Activated T-cell treated with anti-CD3 and anti-CD28 coated beads, Interleukin-2, amount 50 U/mL, for 4 hours (primary cell): ENCODE measurements around the gene HPSE2. TPM values are rescaled to one million over a fixed set of nuclear protein-coding genes. Genes with fewer than 3 reads are reported as not detected.
"Not testable (repeated sequence)": the region's sequence is repeated elsewhere in the genome, so short reads cannot be mapped to it uniquely, and the experiment has no call there.

ENCODE experiments used
- ATAC-seq, 2 donors: fragments of 200-7000 bp; cut with Tn5 transposase; one replicate each; pipeline ENCODE4 v1.10.0; 2021
- DNase-seq: peaks from one replicate; pipeline ENCODE4 v3.0.0-alpha.2; 2020
- H3K27me3 Mint-ChIP-seq: one replicate; pipeline ENCODE4 v1.8.0; 2021; ENCODE audit warnings: low read depth, mixed read lengths
- H3K36me3 Mint-ChIP-seq: one replicate; pipeline ENCODE4 v1.8.0; 2022; ENCODE audit warnings: mixed read lengths; ENCODE audit not compliant: insufficient read depth
- H3K4me1 Mint-ChIP-seq: one replicate; pipeline ENCODE4 v1.8.0; 2021; ENCODE audit warnings: low read depth, mixed read lengths
- H3K4me3 Mint-ChIP-seq: one replicate; pipeline ENCODE4 v1.8.0; 2021; ENCODE audit warnings: mild to moderate bottlenecking, moderate library complexity, mixed read lengths
- H3K9me3 Mint-ChIP-seq: one replicate; pipeline ENCODE4 v1.8.0; 2021; ENCODE audit warnings: mixed read lengths
- total RNA-seq, 3 donors: library from RNA; stranded (reverse); gene quantifications; one replicate each; pipeline ENCODE4 v1.2.1, GENCODE V29; 2021

Gene HPSE2
- total RNA-seq, 3 donors from 2014 or later, result not detected

DNA sequence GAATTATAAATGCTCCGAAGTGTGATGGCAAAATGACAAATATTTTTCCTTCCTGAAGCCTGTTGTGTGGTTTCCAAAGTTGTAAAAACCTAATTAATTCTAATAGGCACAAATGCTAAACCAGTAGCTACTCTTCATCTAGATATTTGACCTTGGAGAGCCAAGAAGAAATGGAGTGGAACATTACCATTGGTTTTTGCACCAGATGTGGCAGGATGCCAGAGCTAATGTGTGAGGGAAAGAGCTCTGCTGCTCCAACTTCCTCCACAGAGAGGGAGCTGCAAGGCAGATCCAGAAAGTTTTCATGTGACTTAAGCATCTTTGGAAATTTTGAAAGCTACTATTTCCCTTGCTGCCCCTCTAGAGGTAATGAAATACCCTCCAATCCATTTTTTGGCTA lies 723.8 kb downstream of the HPSE2 start:
- Mint-ChIP-seq H3K4me1 (no peaks in the 10 kb centered on the region), H3K4me3 (no peak overlapping the region), H3K27me3 (peaks cover 15% of the 10 kb centered on the region), H3K9me3 (no peaks in the 10 kb centered on the region), H3K36me3 (no peaks in the 10 kb centered on the region)
- DNase-seq (no peak), ATAC-seq (no peak)

- ATAC-seq (no peak), DNase-seq (no peak)
- Mint-ChIP-seq H3K4me3 (no peak overlapping the region), H3K4me1 (no peaks in the 10 kb centered on the region), H3K36me3 (no peaks in the 10 kb centered on the region), H3K27me3 (peaks cover 8% of the 10 kb centered on the region), H3K9me3 (no peaks in the 10 kb centered on the region)
Observed at GRCh38 chr10:98510412-98510995, 725.1 kb downstream of the HPSE2 start.

GRCh38 chr10:98509745-98510144 lies 725.9 kb downstream of the HPSE2 start:
- no peak for DNase-seq
- H3K4me1 Mint-ChIP-seq, result no peaks in the 10 kb centered on the region
- no peak overlapping the region for H3K4me3 Mint-ChIP-seq
- no peaks in the 10 kb centered on the region for H3K9me3 Mint-ChIP-seq
- H3K27me3 Mint-ChIP-seq, result peaks cover 8% of the 10 kb centered on the region
- no peak for ATAC-seq
- no peaks in the 10 kb centered on the region for H3K36me3 Mint-ChIP-seq

DNA sequence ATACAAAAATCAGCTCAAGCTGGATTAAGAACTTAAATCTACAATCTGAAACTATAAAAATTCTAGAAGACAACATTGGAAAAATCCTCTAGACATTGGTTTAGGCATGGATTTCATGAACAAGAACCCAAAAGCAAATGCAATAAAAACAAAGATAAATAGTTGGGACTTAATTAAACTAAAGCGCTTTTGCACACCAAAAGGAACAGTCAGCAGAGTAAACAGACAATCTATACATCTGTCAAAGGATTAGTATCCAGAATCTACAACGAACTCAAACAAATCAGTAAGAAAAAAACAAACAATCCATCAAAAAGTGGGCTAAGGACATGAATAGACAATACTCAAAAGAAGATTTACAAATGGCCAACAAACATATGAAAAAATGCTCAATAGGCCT lies 733.1 kb downstream of the HPSE2 start:
- H3K36me3 Mint-ChIP-seq, H3K9me3 Mint-ChIP-seq, H3K4me3 Mint-ChIP-seq, H3K4me1 Mint-ChIP-seq, DNase-seq, ATAC-seq: not testable (repeated sequence)
- H3K27me3 Mint-ChIP-seq, result peaks cover 17% of the 10 kb centered on the region

GRCh38 chr10:98492763-98493162 lies 742.9 kb downstream of the HPSE2 start:
- ATAC-seq (no peak), DNase-seq (no peak)
- peaks cover 18% of the 10 kb centered on the region for H3K9me3 Mint-ChIP-seq
- no peaks in the 10 kb centered on the region for H3K36me3 Mint-ChIP-seq
- H3K27me3 Mint-ChIP-seq, result peaks cover 14% of the 10 kb centered on the region
- no peak overlapping the region for H3K4me3 Mint-ChIP-seq
- H3K4me1 Mint-ChIP-seq, result no peaks in the 10 kb centered on the region

- H3K4me1 Mint-ChIP-seq, result no peaks in the 10 kb centered on the region
- no peak overlapping the region for H3K4me3 Mint-ChIP-seq
- H3K36me3 Mint-ChIP-seq, result no peaks in the 10 kb centered on the region
- H3K27me3 Mint-ChIP-seq, result peaks cover 13% of the 10 kb centered on the region
- ATAC-seq (no peak), DNase-seq (no peak)
- H3K9me3 Mint-ChIP-seq, result peaks cover 4% of the 10 kb centered on the region
Observed at GRCh38 chr10:98489561-98490481, 745.8 kb downstream of the HPSE2 start.

GRCh38 chr10:98488669-98489430 lies 746.8 kb downstream of the HPSE2 start:
- Mint-ChIP-seq H3K36me3 (no peaks in the 10 kb centered on the region), H3K4me3 (no peak overlapping the region), H3K4me1 (no peaks in the 10 kb centered on the region), H3K27me3 (peaks cover 15% of the 10 kb centered on the region), H3K9me3 (no peaks in the 10 kb centered on the region)
- ATAC-seq (no peak), DNase-seq (no peak)

DNA sequence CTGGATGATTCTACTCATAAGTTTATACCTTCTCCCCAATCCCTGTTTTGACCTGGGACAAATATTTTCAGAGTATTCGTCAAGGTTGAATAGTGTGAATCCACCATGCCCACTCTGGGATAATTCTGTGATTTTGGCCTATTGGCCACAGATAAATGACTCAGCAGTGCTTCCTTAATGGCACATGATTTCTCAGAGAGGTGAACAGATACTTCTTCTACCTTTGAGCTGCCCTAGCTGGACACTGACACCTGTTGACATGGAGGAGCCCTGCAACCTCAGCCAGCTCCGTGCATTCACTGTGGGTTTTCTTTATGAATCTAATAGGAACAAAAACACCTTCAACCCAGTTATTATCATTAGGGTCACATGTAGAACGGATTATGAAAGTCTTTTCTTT lies 748.0 kb downstream of the HPSE2 start:
- Mint-ChIP-seq H3K9me3 (peaks cover 4% of the 10 kb centered on the region), H3K27me3 (peaks cover 15% of the 10 kb centered on the region), H3K36me3 (no peaks in the 10 kb centered on the region), H3K4me1 (no peaks in the 10 kb centered on the region), H3K4me3 (no peak overlapping the region)
- ATAC-seq (no peak), DNase-seq (no peak)

DNA sequence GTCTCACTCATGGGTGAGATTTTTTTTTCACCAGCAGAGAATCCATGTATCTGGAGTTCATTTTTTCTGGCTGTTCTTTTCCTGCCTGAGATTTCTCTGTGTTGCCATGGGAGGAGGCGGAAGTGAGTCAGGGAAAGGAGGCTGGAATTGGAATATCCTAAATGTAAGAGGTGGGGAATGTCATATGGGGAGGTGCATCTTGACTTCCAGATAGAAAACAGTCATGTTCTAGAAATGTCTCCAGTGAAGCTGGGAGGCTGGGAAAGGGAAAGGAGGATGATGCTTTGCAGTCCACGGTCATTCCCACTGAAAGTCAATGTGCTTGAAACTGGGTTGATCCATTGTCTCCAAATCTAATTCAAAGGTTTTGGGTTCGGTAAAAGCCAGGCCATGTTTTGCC lies 749.2 kb downstream of the HPSE2 start:
- H3K4me3 Mint-ChIP-seq, result no peak overlapping the region
- H3K27me3 Mint-ChIP-seq, result peaks cover 15% of the 10 kb centered on the region
- H3K36me3 Mint-ChIP-seq, result no peaks in the 10 kb centered on the region
- no peak for DNase-seq
- ATAC-seq, result no peak
- peaks cover 4% of the 10 kb centered on the region for H3K9me3 Mint-ChIP-seq
- peaks cover 3% of the 10 kb centered on the region for H3K4me1 Mint-ChIP-seq

DNA sequence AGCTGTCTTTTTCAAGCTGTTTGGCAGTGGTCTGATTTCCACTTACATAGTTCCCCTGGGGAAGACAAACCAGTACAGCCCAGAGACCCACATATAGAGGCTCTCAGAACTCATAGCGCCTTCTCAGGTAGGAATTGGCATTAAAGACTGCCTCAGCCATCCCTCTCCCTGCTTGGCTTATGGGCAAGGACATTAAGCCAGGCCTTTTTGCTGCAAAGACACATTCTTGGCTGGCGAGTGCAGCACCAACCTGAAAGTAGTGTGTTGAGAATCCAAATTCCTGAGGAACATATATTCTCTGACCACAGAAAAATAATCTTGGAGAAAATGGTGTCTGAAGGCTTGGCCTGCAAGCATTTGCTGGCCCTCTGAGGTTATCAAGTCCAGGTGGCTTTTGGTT lies 749.7 kb downstream of the HPSE2 start:
- H3K4me1 Mint-ChIP-seq, result peaks cover 3% of the 10 kb centered on the region
- H3K9me3 Mint-ChIP-seq, result peaks cover 4% of the 10 kb centered on the region
- no peaks in the 10 kb centered on the region for H3K36me3 Mint-ChIP-seq
- no peak overlapping the region for H3K4me3 Mint-ChIP-seq
- no peak for DNase-seq
- H3K27me3 Mint-ChIP-seq, result peaks cover 13% of the 10 kb centered on the region
- ATAC-seq, result no peak

GRCh38 chr10:98483658-98484057 lies 752.0 kb downstream of the HPSE2 start:
- Mint-ChIP-seq H3K4me1 (peaks cover 3% of the 10 kb centered on the region), H3K36me3 (no peaks in the 10 kb centered on the region), H3K4me3 (no peak overlapping the region), H3K9me3 (peaks cover 4% of the 10 kb centered on the region), H3K27me3 (peaks cover 7% of the 10 kb centered on the region)
- DNase-seq (no peak), ATAC-seq (no peak)

DNA sequence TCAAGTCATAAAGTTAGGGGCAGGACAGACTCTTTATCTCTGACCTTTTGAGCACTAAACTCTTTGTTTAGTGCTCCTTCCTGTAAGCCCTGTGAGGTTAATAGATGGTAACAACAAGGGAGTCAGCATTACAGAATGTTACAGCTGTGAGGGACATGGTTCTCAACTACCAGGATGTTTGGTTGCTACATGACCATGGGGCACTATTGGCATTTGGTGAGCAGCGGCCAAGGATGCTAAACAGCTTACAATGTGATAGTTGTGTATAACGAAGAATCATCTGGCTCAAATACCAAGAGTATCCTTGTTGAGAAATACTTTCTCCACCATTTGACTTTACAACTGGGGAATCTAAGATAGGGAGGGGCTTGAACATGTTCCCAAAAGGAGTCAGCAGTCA lies 753.6 kb downstream of the HPSE2 start:
- DNase-seq (no peak), ATAC-seq (no peak)
- H3K27me3 Mint-ChIP-seq, result peaks cover 6% of the 10 kb centered on the region
- H3K4me3 Mint-ChIP-seq, result no peak overlapping the region
- H3K4me1 Mint-ChIP-seq, result peaks cover 3% of the 10 kb centered on the region
- H3K9me3 Mint-ChIP-seq, result peaks cover 4% of the 10 kb centered on the region
- no peaks in the 10 kb centered on the region for H3K36me3 Mint-ChIP-seq

- ATAC-seq, result no peak
- DNase-seq, result no peak
- Mint-ChIP-seq H3K9me3 (peaks cover 4% of the 10 kb centered on the region), H3K36me3 (no peaks in the 10 kb centered on the region), H3K4me1 (peaks cover 3% of the 10 kb centered on the region), H3K4me3 (no peak overlapping the region), H3K27me3 (peaks cover 4% of the 10 kb centered on the region)
Observed at GRCh38 chr10:98481404-98481945, 754.2 kb downstream of the HPSE2 start.

- peaks cover 3% of the 10 kb centered on the region for H3K4me1 Mint-ChIP-seq
- DNase-seq, result no peak
- no peak overlapping the region for H3K4me3 Mint-ChIP-seq
- ATAC-seq, result no peak
- no peaks in the 10 kb centered on the region for H3K27me3 Mint-ChIP-seq
- no peaks in the 10 kb centered on the region for H3K36me3 Mint-ChIP-seq
- peaks cover 3% of the 10 kb centered on the region for H3K9me3 Mint-ChIP-seq
Observed at GRCh38 chr10:98478430-98479222, 757.0 kb downstream of the HPSE2 start.
